G401 (cell line): Measurements from ENCODE around the gene NUCB1. TPM values are rescaled to one million over a fixed set of nuclear protein-coding genes. Genes with fewer than 3 reads are reported as not detected.
A peak's percentile ranks its signal among the peaks of the same experiment; 100 is the strongest.
"Not testable (repeated sequence)": the region's sequence is repeated elsewhere in the genome, so short reads cannot be mapped to it uniquely, and the experiment has no call there.

Experiments used
- DNase-seq: peaks from one replicate; pipeline ENCODE4 v3.0.0-alpha.2; 2015; ENCODE audit warnings: low spot score
- in situ Hi-C: cut with HindIII; loops from 2 replicates; pipeline ENCODE4 v1.10.0; 2016; ENCODE audit warnings: low sequenced_read_pairs, mixed read lengths
- total RNA-seq: library from RNA; depleted of rRNA; stranded (reverse); fragments of >200 nt; shearing (Covaris generic); gene quantifications from 2 replicates; pipeline ENCODE4 v1.2.3, GENCODE V29; 2014

The NUCB1 gene
- total RNA-seq, 1 experiment from 2014 or later = 201 TPM

DNA sequence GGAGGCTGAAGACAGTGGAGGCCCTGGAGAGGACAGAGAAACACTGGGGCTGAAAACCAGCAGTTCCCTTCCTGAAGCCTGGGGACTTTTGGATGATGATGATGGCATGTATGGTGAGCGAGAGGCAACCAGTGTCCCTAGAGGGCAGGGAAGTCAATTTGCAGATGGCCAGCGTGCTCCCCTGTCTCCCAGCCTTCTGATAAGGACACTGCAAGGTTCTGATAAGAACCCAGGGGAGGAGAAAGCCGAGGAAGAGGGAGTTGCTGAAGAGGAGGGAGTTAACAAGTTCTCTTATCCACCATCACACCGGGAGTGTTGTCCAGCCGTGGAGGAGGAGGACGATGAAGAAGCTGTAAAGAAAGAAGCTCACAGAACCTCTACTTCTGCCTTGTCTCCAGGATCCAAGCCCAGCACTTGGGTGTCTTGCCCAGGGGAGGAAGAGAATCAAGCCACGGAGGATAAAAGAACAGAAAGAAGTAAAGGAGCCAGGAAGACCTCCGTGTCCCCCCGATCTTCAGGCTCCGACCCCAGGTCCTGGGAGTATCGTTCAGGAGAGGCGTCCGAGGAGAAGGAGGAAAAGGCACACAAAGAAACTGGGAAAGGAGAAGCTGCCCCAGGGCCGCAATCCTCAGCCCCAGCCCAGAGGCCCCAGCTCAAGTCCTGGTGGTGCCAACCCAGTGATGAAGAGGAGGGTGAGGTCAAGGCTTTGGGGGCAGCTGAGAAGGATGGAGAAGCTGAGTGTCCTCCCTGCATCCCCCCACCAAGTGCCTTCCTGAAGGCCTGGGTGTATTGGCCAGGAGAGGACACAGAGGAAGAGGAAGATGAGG is 26.4 kb upstream of the NUCB1 start:
- in situ Hi-C loops = no loop called here
- peak; percentile 19 for DNase-seq

DNA sequence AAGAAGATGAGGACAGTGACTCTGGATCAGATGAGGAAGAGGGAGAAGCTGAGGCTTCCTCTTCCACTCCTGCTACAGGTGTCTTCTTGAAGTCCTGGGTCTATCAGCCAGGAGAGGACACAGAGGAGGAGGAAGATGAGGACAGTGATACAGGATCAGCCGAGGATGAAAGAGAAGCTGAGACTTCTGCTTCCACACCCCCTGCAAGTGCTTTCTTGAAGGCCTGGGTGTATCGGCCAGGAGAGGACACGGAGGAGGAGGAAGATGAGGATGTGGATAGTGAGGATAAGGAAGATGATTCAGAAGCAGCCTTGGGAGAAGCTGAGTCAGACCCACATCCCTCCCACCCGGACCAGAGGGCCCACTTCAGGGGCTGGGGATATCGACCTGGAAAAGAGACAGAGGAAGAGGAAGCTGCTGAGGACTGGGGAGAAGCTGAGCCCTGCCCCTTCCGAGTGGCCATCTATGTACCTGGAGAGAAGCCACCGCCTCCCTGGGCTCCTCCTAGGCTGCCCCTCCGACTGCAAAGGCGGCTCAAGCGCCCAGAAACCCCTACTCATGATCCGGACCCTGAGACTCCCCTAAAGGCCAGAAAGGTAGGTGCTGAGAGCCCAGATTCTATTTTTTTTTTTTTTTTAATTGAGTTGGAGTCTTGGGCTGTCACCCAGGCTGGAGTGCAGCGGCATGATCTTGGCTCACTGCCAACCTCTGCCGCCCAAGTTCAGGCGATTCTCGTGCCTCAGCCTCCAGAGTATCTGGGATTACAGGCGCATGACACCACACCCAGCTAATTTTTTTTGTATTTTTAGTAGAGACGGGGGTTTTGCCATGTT is 25.6 kb upstream of the NUCB1 start:
- in situ Hi-C loops = no loop called here

DNA sequence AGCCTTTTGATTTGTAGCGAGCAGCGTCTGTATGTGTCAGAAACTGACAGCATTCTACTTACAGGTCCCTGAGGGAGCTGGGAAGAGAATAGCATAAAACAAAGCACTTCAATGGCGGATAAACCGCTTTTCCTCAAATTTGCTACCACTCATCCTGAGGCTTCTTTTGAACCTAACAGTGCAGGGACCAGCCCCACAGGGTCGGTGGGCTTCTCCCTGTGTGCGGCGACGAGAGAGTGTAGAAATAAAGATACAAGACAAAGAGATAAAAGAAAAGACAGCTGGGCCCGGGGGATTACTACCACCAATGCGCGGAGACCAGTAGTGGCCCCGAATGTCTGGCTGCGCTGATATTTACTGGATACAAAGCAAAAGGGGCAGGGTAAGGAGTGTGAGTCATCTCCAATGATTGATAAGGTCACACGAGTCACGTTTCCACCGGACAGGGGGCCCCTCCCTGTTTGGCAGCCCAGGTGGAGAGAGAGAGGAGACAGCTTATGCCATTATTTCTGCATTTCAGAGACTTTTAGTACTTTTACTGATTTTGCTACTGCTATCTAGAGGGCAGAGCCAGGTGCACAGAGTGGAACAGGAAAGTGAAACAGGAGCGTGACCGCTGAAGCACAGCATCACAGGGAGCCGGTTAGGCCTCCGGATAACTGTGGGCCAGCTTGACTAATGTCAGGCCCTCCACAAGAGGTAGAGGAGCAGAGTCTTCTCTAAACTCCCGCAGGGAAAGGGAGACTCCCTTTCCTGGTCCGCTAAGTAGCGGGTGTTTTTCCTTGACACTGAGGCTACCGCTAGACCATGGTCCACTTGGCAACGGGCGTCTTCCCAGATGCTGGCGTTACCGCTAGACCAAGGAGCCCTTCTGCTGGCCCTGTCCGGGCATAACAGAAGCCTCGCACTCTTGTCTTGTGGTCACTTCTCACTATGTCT is 23.8 kb upstream of the NUCB1 start:
- in situ Hi-C loops, DNase-seq: not testable (repeated sequence)

More for the DNA sequence above, 25.6 kb upstream of the NUCB1 start:
- DNase-seq = peak; percentile 46

DNA sequence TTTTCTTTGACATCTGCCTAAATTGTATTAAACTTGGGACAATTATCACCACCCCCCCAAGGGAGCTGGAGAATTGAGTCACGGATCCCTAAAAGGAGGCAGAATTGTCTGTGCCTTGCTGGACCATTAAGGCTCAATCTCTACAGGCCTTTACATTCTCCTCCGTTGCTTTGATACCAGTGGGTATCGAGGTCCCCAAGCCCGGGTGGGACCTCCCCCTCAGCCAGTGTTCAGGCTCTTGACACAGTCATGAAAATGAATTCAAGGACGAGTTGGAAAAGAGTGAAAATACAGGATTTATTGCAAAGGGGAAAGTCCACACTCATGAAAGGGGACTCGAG is 22.3 kb upstream of the NUCB1 start:
- in situ Hi-C loops = no loop called here
- DNase-seq = no peak

GRCh38 chr19:48878196-48879024 is 21.7 kb upstream of the NUCB1 start:
- peak; percentile 9 for DNase-seq
- in situ Hi-C loops = no loop called here

GRCh38 chr19:48879025-48879637 is 21.0 kb upstream of the NUCB1 start:
- in situ Hi-C loops = no loop called here

GRCh38 chr19:48879696-48880095 is 20.4 kb upstream of the NUCB1 start:
- in situ Hi-C loops = not testable (repeated sequence)

More at GRCh38 chr19:48879025-48879637, 21.0 kb upstream of the NUCB1 start:
- DNase-seq = no peak

GRCh38 chr19:48881741-48882657 is 18.1 kb upstream of the NUCB1 start:
- DNase-seq = peak; percentile 64
- in situ Hi-C loops = no loop called here

More at GRCh38 chr19:48879696-48880095, 20.4 kb upstream of the NUCB1 start:
- not testable (repeated sequence) for DNase-seq

GRCh38 chr19:48883726-48884125 is 16.4 kb upstream of the NUCB1 start:
- in situ Hi-C loops = no loop called here
- DNase-seq = no peak

GRCh38 chr19:48887861-48888612 is 12.1 kb upstream of the NUCB1 start:
- DNase-seq = no peak
- in situ Hi-C loops = no loop called here

DNA sequence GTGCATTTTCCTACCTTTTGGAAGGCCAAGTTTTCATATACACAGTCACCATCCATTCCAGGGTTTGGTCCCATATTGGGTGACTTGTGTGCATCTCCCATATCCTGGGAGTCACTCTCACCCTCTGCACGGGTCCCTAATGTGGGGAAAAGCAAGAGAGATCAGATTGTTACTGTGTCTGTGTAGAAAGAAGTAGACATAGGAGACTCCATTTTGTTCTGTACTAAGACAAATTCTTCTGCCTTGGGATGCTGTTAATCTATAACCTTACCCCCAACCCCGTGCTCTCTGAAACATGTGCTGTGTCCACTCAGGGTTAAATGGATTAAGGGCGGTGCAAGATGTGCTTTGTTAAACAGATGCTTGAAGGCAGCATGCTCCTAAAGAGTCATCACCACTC is 10.6 kb upstream of the NUCB1 start:
- in situ Hi-C loops, DNase-seq: not testable (repeated sequence)

GRCh38 chr19:48890551-48890950 is 9.6 kb upstream of the NUCB1 start:
- in situ Hi-C loops = no loop called here
- DNase-seq = no peak

DNA sequence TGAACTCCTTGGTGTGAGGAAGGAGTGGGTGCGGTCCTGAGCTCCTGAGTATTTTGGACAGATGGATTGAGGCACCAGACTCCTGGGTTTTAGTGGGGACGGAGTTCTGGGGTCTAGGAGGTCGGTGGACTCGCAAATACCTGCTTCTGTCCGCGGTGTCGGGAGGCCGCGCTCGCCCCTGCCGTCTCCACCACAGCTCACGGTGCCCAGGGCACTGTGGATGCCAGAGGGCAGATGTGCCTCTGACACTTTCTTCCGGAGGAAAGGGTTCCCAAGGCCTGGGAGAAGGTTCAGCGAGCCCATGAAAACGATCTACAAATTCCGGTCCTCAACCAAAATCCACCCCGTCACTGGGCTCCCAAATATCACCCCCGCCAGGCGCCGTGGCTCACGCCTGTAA is 4.9 kb upstream of the NUCB1 start:
- DNase-seq = no peak
- in situ Hi-C loops = no loop called here

DNA sequence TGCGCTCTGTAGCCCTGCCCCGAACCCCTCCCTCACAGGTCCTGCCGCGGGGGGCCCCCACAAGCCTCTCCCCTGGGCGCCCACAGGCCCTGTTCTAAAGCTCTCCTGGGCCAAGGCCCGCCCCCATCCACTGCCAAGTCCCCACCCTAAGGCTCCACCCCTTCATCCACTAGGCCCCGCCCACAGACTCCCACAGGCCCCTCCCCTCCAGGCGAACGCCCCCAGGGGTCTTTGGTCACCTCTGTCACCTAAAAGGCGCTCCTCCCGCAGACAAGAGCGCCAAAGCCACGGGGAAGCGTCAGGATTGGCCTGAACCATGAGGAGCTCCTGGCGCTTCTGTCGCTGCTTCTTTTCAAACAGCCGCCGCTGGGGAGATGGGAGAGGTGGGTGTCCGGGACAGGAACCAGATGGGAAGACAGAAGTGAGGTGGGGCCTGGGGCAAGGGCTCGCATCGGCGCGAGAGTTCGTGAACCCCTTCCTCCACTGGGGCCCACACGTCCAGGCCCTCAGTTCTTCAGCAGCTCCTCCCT is 3.9 kb upstream of the NUCB1 start:
- peak; percentile 72 for DNase-seq
- in situ Hi-C loops = no loop called here

GRCh38 chr19:48897181-48897580 is 2.9 kb upstream of the NUCB1 start:
- no peak for DNase-seq
- in situ Hi-C loops = no loop called here

- in situ Hi-C loops, DNase-seq: not testable (repeated sequence)
These were observed 744 bp upstream of the NUCB1 start for GRCh38 chr19:48899386-48899749.
